Body of pancreas (tissue), 4 donors: ENCODE data around the gene KYAT1. TPM values are rescaled to one million over a fixed set of nuclear protein-coding genes. Genes with fewer than 3 reads are reported as not detected.

Source experiments
- ATAC-seq: fragments of 150-250 bp; one replicate; pipeline ENCODE4 v1.9.1; 2016
- DNase-seq, 4 donors: peaks; one replicate each; pipeline ENCODE4 v3.0.0-alpha.2; 2019
- H3K27ac ChIP-seq, 4 donors: fragments of 200-600 bp; sonication (generic); 1 replicate in 3 of 4; 2 replicates in 1 of 4; pipeline versions ENCODE4 v1.5.1 to v1.6.1; 2016 to 2019; ENCODE audit warnings: mild to moderate bottlenecking in 1 of 4, mixed read lengths in 1 of 4, moderate library complexity in 1 of 4
- H3K27me3 ChIP-seq, 2 donors: fragments of 200-600 bp; sonication (generic); one replicate each; pipeline ENCODE4 v1.6.0; 2016; ENCODE audit warnings: mild to moderate bottlenecking in 1 of 2
- H3K36me3 ChIP-seq, 2 donors: fragments of 200-600 bp; sonication (generic); replicated peaks in 1 of 2; 2 replicates each; pipeline ENCODE4 v1.5.1; 2016; ENCODE audit warnings: low read depth in 2 of 2; ENCODE audit not compliant: insufficient read depth in 1 of 2
- H3K4me1 ChIP-seq: fragments of 200-600 bp; sonication (generic); one replicate; pipeline ENCODE4 v1.6.0; 2016
- H3K4me3 ChIP-seq, 2 donors: fragments of 200-600 bp; sonication (generic); 1 replicate in 1 of 2; 2 replicates in 1 of 2; pipeline ENCODE4 v1.5.1; 2016 to 2019
- H3K9me3 ChIP-seq, 3 donors: fragments of 200-600 bp; sonication (generic); 1 replicate in 2 of 3; 2 replicates in 1 of 3; pipeline ENCODE4 v1.5.1; 2016
- POLR2A ChIP-seq, 3 donors: fragments of 450-650 bp; IDR thresholded peaks; one replicate each; pipeline ENCODE4 v1.6.1; 2016; ENCODE audit warnings: antibody characterized with exemption in 3 of 3, mild to moderate bottlenecking in 2 of 3
- WGBS, 2 donors: methylation state at CpG; one replicate each; pipeline ENCODE4 v1.1.5; 2017; 5-methylcytosine and 5-hydroxymethylcytosine counted together
- intact Hi-C: fragments of 100-400 bp; cut with DNase I; formaldehyde crosslinking; loops from one replicate; pipeline ENCODE4 v1.15.1; 2023
- total RNA-seq, 2 donors: library from RNA; depleted of rRNA; stranded (reverse); fragments of >200 nt; gene quantifications; one replicate each; pipeline ENCODE4 v1.1.0, GENCODE V29; 2016
- TF ChIP-seq, protein P1 (sequence below), 7 experiments: fragments of 450-650 bp in 4 of 7; fragments of 200-600 bp in 3 of 7; sonication (generic) in 3 of 7; IDR thresholded peaks; one replicate each; pipeline ENCODE4 v1.5.1; 2016 to 2019; ENCODE audit warnings: antibody characterized with exemption in 7 of 7

The KYAT1 gene
- total RNA-seq, 2 donors from 2014 or later: 2.6 to 4.3 TPM

DNA sequence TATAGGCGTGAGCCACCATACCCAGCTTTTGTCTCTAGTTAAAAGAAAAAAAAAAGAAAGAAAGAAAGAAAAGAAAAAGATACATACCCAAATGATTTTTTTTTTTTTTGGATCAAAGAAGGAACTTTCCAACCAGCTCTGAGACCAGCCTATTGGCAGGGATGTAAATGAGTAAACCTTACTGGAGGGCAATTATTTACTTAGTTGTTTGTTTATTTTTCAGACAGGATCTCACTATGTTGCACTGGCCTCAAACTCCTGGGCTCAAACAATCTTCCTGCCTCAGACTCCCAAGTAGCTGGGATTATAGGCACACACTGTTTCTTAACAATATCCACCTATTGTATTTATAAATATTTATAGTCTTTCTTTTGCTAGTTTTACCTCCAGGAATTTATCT lies 41.2 kb downstream of the KYAT1 start:
- Histone ChIP-seq H3K36me3 (no peaks in the 10 kb centered on the region), H3K4me1 (peaks cover 3% of the 10 kb centered on the region), H3K27me3 (no peaks in the 10 kb centered on the region), H3K27ac (no peak overlapping the region), H3K4me3 (no peak overlapping the region), H3K9me3 (no peaks in the 10 kb centered on the region)
- intact Hi-C loops: no loop called here
- ATAC-seq: no peak
- DNase-seq: no peak
- WGBS, 2 donors: 89 to 100% methylated on average over 1 of the region's 1 CpG
- TF ChIP-seq POLR2A (IDR thresholded peaks at IDR 0.05): no peak
- TF ChIP-seq, protein P1, sequence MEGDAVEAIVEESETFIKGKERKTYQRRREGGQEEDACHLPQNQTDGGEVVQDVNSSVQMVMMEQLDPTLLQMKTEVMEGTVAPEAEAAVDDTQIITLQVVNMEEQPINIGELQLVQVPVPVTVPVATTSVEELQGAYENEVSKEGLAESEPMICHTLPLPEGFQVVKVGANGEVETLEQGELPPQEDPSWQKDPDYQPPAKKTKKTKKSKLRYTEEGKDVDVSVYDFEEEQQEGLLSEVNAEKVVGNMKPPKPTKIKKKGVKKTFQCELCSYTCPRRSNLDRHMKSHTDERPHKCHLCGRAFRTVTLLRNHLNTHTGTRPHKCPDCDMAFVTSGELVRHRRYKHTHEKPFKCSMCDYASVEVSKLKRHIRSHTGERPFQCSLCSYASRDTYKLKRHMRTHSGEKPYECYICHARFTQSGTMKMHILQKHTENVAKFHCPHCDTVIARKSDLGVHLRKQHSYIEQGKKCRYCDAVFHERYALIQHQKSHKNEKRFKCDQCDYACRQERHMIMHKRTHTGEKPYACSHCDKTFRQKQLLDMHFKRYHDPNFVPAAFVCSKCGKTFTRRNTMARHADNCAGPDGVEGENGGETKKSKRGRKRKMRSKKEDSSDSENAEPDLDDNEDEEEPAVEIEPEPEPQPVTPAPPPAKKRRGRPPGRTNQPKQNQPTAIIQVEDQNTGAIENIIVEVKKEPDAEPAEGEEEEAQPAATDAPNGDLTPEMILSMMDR (IDR thresholded peaks at IDR 0.05): no peak

DNA sequence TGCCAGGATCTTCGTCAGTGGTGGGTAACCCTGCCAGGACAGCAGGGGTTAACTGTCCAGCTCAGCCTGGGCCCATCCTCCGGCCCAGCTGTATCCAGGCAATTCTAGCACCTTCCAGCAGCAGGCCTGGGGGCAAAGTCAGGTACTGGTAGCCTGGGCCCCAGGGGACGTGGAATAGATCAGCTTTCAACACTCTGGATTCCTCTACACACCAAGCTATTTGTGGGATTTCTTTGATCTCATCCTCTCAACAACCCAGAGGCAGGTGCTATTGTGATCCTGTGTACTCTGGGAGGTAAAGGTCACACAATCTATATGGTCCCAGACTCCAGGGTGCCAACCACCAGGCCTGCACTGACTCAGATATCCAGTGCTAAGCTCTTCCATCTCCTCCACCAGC lies 43.4 kb downstream of the KYAT1 start:
- no peak for TF ChIP-seq POLR2A (IDR thresholded peaks at IDR 0.05)
- TF ChIP-seq, protein P1 (IDR thresholded peaks at IDR 0.05): no peak
- WGBS, 2 donors: 76% methylated on average over 3 of the region's 3 CpGs; no CpG with 5 or more reads in 1 of the 2 donors
- intact Hi-C loops: no loop called here
- Histone ChIP-seq H3K27ac (no peak overlapping the region), H3K4me1 (no peaks in the 10 kb centered on the region), H3K27me3 (no peaks in the 10 kb centered on the region), H3K36me3 (no peaks in the 10 kb centered on the region), H3K4me3 (no peak overlapping the region), H3K9me3 (no peaks in the 10 kb centered on the region)
- DNase-seq: no peak
- ATAC-seq: no peak

DNA sequence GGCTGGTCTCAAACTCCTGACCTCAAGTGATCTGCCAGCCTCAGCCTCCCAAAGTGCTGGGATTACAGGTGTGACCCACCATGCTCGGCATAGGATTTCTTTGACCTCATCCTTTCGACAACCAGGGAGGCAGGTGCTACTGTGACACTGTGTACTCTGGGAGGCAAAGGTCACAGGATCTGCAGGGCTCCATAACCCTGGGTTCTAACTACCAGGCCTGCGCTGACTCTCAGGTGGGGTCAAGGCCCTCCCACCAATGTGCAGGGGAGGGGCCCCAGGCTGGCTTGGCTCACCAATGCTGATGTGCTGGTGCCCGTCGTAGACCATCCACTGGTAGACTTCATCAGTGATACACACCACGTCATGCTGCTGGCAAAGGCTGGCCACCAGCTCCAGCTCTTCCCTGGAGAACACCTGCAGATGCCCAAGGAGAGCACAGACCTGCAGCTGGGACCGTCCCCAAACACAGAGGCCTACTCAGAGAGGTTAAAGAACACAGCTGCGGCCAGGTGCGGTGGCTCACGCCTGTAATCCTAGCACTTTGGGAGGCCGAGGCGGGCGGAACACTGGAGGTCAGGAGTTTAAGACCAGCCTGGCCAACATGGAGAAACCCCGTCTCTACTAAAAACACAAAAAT lies 45.1 kb downstream of the KYAT1 start:
- Histone ChIP-seq H3K36me3 (no peaks in the 10 kb centered on the region), H3K9me3 (no peaks in the 10 kb centered on the region), H3K27me3 (no peaks in the 10 kb centered on the region), H3K4me3 (no peak overlapping the region), H3K4me1 (no peaks in the 10 kb centered on the region), H3K27ac (no peak overlapping the region)
- intact Hi-C loops: no loop called here
- ATAC-seq (no peak), DNase-seq (no peak)
- WGBS, 2 donors: 92 to 93% methylated on average over 11 to 14 of the region's 14 CpGs
- TF ChIP-seq POLR2A (IDR thresholded peaks at IDR 0.05): no peak
- TF ChIP-seq, protein P1 (IDR thresholded peaks at IDR 0.05): no peak

DNA sequence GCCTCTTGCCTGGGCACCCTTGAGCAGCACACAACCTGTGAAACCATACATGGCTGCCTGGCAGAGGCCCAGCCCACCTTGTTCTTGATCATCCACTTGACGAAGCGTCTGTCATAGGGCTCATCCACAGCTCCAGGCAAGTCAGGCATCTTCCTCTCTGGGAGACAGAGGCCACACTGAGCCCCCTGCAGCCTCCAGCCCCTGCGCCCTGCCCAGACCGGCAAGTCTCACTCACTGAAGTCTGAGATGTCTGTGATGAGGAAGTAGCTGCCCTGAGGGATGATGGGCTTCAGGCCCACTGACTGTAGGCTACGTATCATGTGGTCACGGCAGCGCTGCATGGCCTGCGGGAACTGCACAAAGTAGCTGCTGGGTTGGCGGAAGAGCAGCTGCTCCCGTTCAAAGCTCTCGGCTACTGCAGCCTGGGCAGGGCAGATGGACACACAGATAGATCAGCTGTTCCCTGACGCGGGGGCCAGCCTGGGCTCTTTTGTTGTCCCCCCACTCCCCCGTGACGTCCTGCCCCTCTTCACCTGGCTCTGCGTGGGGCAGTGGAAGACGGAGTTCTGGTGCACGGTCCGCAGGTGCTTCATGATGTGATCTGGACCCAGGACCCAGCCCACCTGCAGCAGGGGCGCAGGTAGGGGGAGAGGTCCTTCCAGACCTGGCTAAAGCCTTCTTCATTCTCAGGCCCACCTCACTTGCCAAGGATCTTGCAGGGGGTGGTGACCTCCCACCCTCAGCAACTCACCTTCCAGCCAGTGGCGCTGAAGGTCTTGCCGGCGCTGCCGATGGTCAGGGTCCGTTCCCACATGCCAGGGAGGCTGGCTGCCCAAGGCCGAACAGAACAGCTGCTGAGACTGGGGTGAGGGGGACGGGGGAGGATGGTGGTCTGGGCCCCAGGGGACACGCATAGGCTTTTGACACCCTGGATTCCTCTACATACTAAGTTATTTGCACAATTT lies 46.2 kb downstream of the KYAT1 start:
- ATAC-seq: no peak
- intact Hi-C loops: no loop called here
- no peak for DNase-seq

More for the DNA sequence above, 46.2 kb downstream of the KYAT1 start:
- H3K27ac ChIP-seq: no peak overlapping the region
- H3K9me3 ChIP-seq: no peaks in the 10 kb centered on the region
- H3K27me3 ChIP-seq: no peaks in the 10 kb centered on the region
- H3K36me3 ChIP-seq: no peaks in the 10 kb centered on the region
- TF ChIP-seq, protein P1 (IDR thresholded peaks at IDR 0.05): no peak
- TF ChIP-seq POLR2A (IDR thresholded peaks at IDR 0.05): no peak
- H3K4me3 ChIP-seq: no peak overlapping the region
- WGBS, 2 donors: 88 to 92% methylated on average over 9 to 22 of the region's 28 CpGs
- no peaks in the 10 kb centered on the region for H3K4me1 ChIP-seq
